Measurements from ENCODE around the gene DPF1.
"Not testable (repeated sequence)": the region's sequence is repeated elsewhere in the genome, so short reads cannot be mapped to it uniquely, and the experiment has no call there.

Gene DPF1

DNA sequence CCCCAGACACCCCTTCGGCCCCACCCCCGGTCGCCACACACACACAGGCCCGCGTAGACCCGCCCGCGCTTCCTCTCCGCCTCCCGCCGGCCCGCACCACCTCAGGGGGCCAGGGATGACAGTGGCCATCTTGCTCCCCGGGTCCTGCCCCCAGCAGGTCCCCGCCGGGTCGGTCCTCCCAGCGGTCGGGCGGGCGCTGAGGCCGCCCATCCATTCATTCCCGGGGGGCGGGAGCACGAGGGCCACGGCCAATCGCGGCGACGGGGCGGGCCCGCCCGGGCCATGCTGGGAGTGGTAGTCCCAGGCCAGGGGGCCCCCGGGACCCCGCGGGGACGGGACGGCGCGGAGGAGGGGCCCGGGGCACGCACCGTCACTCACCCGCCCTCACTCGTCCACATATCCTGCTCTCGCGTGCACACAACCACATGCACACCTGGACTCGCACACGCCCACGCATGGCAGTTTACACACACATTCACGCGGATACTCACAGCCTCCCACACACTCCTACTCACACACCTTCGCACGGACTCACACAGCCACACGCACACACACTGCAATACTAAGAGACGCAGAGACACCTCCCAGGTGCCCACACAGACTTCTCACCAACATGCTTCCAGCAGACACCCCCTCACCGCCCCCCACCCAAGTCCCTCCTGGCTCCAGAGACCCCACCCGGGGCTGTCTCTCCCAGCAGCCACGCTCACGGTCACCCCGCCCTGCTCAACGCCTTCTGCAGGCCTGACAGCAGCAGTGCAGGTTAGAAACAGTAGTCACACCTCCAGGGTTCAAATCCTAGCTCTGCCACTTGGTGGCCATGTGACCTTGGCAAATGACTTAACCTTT, at the start of gene DPF1:
Gene DPF1, minus strand, starts transcription at position 209 of the 849 bp plus-strand sequence. Its CDS starts 80 bp downstream, at position 129.
- DNase-seq (ENCODE audit: insufficient read length, low spot score) = peak; percentile 100
- no peak for FAIRE-seq
- TF ChIP-seq POLR2A (IDR thresholded peaks at IDR 0.05; ENCODE audit: low read depth, low read length) = peak; percentile 65

GRCh38 chr19:38273499-38273898, 49.5 kb upstream of the DPF1 start:
- DNase-seq (ENCODE audit: insufficient read length, low spot score) = no peak
- no peak for FAIRE-seq

DNA sequence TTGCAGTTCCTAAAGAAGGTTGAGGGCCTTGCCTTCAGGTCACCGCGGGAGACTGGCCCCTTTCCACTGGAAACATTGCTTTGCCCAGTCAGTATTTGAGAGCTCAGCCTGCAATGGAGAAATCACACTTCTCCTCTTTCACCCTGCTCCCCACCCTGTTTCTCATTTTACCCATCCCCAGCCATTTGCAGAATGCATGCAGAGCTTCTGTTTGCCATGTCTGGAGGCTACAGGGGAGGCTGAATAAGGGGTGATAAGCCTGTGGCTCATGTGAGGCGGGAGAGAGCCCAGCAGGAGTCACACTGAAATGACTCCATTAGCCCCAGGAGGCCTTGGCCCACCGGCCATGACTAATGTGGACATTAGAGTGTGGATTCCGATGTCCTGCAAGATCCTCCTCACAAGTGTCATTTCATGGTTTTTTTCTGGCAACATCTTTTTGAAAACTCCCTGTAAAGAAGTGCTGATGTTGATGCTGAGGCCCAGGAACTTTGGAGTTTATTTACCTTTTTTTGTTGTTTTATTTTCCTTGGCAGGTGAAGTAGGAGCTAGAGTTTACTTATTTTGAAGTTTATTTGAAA, 46.7 kb upstream of the DPF1 start:
- FAIRE-seq (peak; percentile 93), DNase-seq (ENCODE audit: insufficient read length, low spot score) (peak; percentile 96)
- TF ChIP-seq POLR2A (IDR thresholded peaks at IDR 0.05; ENCODE audit: low read depth, low read length) = no peak

More at GRCh38 chr19:38273499-38273898, 49.5 kb upstream of the DPF1 start:
- no peak for TF ChIP-seq POLR2A (IDR thresholded peaks at IDR 0.05; ENCODE audit: low read depth, low read length)

- FAIRE-seq (no peak), DNase-seq (ENCODE audit: insufficient read length, low spot score) (no peak)
- TF ChIP-seq POLR2A (IDR thresholded peaks at IDR 0.05; ENCODE audit: low read depth, low read length) = no peak
These were observed 44.5 kb upstream of the DPF1 start for GRCh38 chr19:38268539-38268938.

- no peak for FAIRE-seq
- no peak for DNase-seq (ENCODE audit: insufficient read length, low spot score)
- no peak for TF ChIP-seq POLR2A (IDR thresholded peaks at IDR 0.05; ENCODE audit: low read depth, low read length)
These were observed 43.9 kb upstream of the DPF1 start for GRCh38 chr19:38267761-38268483.

DNA sequence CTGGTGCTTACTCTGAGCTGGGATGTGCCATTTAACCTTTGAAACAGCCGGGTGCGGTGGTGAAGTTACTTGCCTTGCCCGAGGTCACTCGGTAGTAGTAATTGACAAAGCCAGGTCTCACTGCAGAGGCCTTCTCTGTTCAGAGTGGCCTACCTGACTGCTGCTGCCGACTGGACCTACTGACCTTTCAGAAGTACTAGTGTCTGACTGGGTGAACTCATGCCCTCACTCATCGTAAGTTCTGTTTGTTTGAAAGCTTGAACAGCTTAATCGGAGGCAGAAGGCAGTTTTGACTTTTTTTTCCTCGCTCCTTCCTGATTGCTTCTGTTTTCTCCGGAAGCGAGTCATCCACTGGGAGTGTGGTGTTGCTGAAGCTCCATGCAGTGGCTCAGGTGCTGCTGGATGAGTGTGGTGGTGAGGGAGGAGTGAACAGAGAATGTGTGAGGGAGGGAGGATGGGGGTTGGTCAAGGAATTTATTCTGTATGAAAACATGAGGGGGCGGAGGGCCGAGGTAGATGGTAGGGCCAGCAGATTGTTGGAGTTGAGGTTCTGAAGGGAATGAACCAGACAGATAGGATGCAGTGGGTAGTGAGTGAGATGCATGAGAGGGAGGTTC, 43.1 kb upstream of the DPF1 start:
- DNase-seq (ENCODE audit: insufficient read length, low spot score) (peak; percentile 63), FAIRE-seq (no peak)
- TF ChIP-seq POLR2A (IDR thresholded peaks at IDR 0.05; ENCODE audit: low read depth, low read length) = no peak

DNA sequence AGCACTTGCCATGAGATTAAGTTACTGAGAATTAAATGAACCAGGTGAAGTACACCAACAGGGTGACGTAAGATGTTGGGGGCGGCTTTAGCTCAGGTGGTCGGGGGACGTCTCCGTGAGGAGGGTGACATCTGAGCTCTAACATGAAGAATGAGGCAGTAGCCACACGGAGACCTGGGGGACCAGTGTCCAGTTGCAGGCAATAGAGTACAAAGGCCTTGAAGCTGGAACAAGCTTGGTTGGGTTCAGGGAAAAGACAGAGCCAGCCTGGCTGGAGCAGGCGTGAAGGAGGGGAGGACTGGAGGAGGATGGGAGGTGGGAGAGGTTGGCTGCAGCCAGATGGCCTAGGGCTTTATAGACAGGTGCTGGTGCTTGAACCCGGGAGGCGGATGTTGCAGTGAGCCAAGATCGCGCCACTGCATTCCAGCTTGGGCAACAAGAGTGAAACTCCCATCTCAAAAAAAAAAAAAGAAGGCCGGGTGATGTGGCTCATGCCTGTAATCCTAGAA, 42.0 kb upstream of the DPF1 start:
- no peak for DNase-seq (ENCODE audit: insufficient read length, low spot score)
- no peak for FAIRE-seq
- no peak for TF ChIP-seq POLR2A (IDR thresholded peaks at IDR 0.05; ENCODE audit: low read depth, low read length)

GRCh38 chr19:38265213-38265861, 41.3 kb upstream of the DPF1 start:
- FAIRE-seq = no peak
- no peak for TF ChIP-seq POLR2A (IDR thresholded peaks at IDR 0.05; ENCODE audit: low read depth, low read length)
- no peak for DNase-seq (ENCODE audit: insufficient read length, low spot score)

DNA sequence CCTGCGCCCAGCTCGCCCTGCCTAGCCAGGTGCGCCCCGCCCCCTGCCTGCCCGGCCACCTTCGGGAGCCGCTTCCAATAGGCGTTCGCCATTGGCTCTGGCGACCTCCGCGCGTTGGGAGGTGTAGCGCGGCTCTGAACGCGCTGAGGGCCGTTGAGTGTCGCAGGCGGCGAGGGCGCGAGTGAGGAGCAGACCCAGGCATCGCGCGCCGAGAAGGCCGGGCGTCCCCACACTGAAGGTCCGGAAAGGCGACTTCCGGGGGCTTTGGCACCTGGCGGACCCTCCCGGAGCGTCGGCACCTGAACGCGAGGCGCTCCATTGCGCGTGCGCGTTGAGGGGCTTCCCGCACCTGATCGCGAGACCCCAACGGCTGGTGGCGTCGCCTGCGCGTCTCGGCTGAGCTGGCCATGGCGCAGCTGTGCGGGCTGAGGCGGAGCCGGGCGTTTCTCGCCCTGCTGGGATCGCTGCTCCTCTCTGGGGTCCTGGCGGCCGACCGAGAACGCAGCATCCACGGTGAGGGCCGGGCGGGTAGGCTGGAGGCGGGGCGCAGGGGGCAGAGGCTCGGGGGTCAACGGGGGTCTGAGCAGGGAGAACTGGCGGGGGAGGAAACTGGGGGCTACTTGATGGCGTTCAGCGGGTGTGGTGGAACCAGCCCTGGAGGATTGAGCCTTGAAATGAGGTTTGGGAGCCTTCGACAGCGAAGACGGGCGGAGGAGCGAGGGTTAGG, 40.6 kb upstream of the DPF1 start, which contains the start of gene SPINT2:
Gene SPINT2, plus strand, starts transcription at position 88 of the 727 bp plus-strand sequence. Its CDS starts 320 bp downstream, at position 408.
- no peak for DNase-seq (ENCODE audit: insufficient read length, low spot score)

GRCh38 chr19:38263689-38264485, 39.9 kb upstream of the DPF1 start:
- FAIRE-seq (no peak), DNase-seq (ENCODE audit: insufficient read length, low spot score) (no peak)
- no peak for TF ChIP-seq POLR2A (IDR thresholded peaks at IDR 0.05; ENCODE audit: low read depth, low read length)

More for the DNA sequence above, 40.6 kb upstream of the DPF1 start, which contains the start of gene SPINT2:
- no peak for TF ChIP-seq POLR2A (IDR thresholded peaks at IDR 0.05; ENCODE audit: low read depth, low read length)
- no peak for FAIRE-seq

DNA sequence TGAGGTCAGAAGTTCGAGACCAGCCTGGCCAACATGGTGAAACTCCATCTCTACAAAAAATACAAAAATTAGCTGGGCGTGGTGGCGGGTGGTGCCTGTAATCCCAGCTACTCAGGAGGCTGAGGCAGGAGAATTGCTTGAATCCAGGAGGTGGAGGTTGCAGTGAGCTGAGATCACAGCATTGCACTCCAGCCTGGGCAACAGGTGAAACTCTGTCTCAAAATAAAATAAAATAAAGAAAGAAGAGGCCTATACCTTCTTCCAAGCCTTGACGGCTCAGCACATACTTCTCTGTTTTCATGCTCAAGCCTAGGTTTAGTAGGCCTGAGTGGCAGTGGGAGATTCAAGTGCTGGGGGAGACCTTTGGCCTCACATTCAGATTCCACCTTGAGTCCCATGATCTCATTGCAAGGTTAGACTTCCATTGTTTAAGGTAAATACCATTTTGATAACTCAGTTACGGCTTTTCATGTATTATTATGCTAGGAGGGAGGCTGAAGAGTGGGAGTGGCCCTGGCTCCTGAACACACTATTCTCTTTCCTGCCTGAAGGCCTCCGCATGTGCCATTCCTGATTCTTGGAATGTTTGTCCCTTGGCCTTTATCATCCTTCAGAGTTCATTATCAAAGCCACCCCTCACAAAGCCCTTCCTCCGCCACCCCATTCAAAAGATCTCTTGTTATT, 38.7 kb upstream of the DPF1 start:
- DNase-seq (ENCODE audit: insufficient read length, low spot score) (no peak), FAIRE-seq (no peak)
- TF ChIP-seq POLR2A (IDR thresholded peaks at IDR 0.05; ENCODE audit: low read depth, low read length) = no peak

GRCh38 chr19:38261942-38262341, 37.9 kb upstream of the DPF1 start:
- FAIRE-seq; DNase-seq (ENCODE audit: insufficient read length, low spot score): not testable (repeated sequence)
